Chondrocyte (in vitro differentiated cells): ENCODE data around the gene IL17D. TPM values are rescaled to one million over a fixed set of nuclear protein-coding genes. Genes with fewer than 3 reads are reported as not detected.

Experiments used
- DNase-seq: peaks from one replicate; pipeline ENCODE4 v3.0.0; 2021; ENCODE audit warnings: mixed read lengths, low spot score
- H3K27ac Mint-ChIP-seq: one replicate; pipeline ENCODE4 v1.8.0; 2021; ENCODE audit warnings: mild to moderate bottlenecking, moderate library complexity, mixed read lengths; ENCODE audit not compliant: unreplicated experiment
- H3K27me3 Mint-ChIP-seq: 2 replicates; pipeline ENCODE4 v1.8.0; 2021; ENCODE audit warnings: low read depth, mixed read lengths
- H3K36me3 Mint-ChIP-seq: 2 replicates; pipeline ENCODE4 v1.8.0; 2021; ENCODE audit warnings: low read depth, mixed read lengths
- H3K4me1 Mint-ChIP-seq: 2 replicates; pipeline ENCODE4 v1.8.0; 2021; ENCODE audit warnings: low read depth, mild to moderate bottlenecking, mixed read lengths
- H3K4me3 Mint-ChIP-seq: one replicate; pipeline ENCODE4 v1.8.0; 2021; ENCODE audit warnings: mild to moderate bottlenecking, moderate library complexity, mixed read lengths; ENCODE audit not compliant: unreplicated experiment
- H3K9me3 Mint-ChIP-seq: 2 replicates; pipeline ENCODE4 v1.8.0; 2021; ENCODE audit warnings: low read depth, mixed read lengths
- CTCF ChIP-seq: fragments of 200-600 bp; sonication (generic); IDR thresholded peaks from 2 replicates; pipeline ENCODE4 v1.5.0; 2021; ENCODE audit warnings: antibody characterized with exemption, mild to moderate bottlenecking, moderate library complexity
- total RNA-seq: library from RNA; stranded (reverse); gene quantifications from 3 replicates; pipeline ENCODE4 v1.2.1, GENCODE V29; 2021

Gene IL17D
- total RNA-seq, 1 donor from 2014 or later = 12.1 TPM

- no peak for DNase-seq
- H3K27me3 Mint-ChIP-seq = no peaks in the 10 kb centered on the region
- no peak for TF ChIP-seq CTCF
- H3K4me1 Mint-ChIP-seq = no peaks in the 10 kb centered on the region
- H3K4me3 Mint-ChIP-seq = no peak overlapping the region
- H3K9me3 Mint-ChIP-seq = no peaks in the 10 kb centered on the region
- H3K27ac Mint-ChIP-seq = no peak overlapping the region
- H3K36me3 Mint-ChIP-seq = peaks cover 5% of the 10 kb centered on the region
These were observed 35.6 kb upstream of the IL17D start for GRCh38 chr13:20667857-20668437.

GRCh38 chr13:20669162-20669561 lies 34.3 kb upstream of the IL17D start:
- Mint-ChIP-seq H3K36me3 (peaks cover 5% of the 10 kb centered on the region), H3K9me3 (no peaks in the 10 kb centered on the region), H3K27ac (no peak overlapping the region), H3K4me3 (no peak overlapping the region), H3K4me1 (no peaks in the 10 kb centered on the region), H3K27me3 (no peaks in the 10 kb centered on the region)
- no peak for TF ChIP-seq CTCF
- no peak for DNase-seq

- no peak for TF ChIP-seq CTCF
- Mint-ChIP-seq H3K9me3 (no peaks in the 10 kb centered on the region), H3K4me3 (no peak overlapping the region), H3K36me3 (peaks cover 3% of the 10 kb centered on the region), H3K27me3 (no peaks in the 10 kb centered on the region), H3K27ac (no peak overlapping the region), H3K4me1 (no peaks in the 10 kb centered on the region)
- no peak for DNase-seq
These were observed 31.7 kb upstream of the IL17D start for GRCh38 chr13:20671789-20672188.

- DNase-seq = no peak
- no peak overlapping the region for H3K27ac Mint-ChIP-seq
These were observed 30.7 kb upstream of the IL17D start for GRCh38 chr13:20672772-20673171.

GRCh38 chr13:20673715-20674114 lies 29.8 kb upstream of the IL17D start:
- Mint-ChIP-seq H3K9me3 (no peaks in the 10 kb centered on the region), H3K36me3 (peaks cover 3% of the 10 kb centered on the region), H3K27me3 (no peaks in the 10 kb centered on the region), H3K27ac (no peak overlapping the region), H3K4me3 (no peak overlapping the region), H3K4me1 (no peaks in the 10 kb centered on the region)
- no peak for DNase-seq
- TF ChIP-seq CTCF = no peak

More at GRCh38 chr13:20672772-20673171, 30.7 kb upstream of the IL17D start:
- Mint-ChIP-seq H3K4me3 (no peak overlapping the region), H3K36me3 (peaks cover 3% of the 10 kb centered on the region), H3K9me3 (no peaks in the 10 kb centered on the region), H3K27me3 (no peaks in the 10 kb centered on the region), H3K4me1 (no peaks in the 10 kb centered on the region)
- no peak for TF ChIP-seq CTCF
